Bone marrow (tissue), 2 donors: ENCODE measurements around the gene PAPOLB.
A peak's percentile ranks its signal among the peaks of the same experiment; 100 is the strongest.
"Not testable (repeated sequence)": the region's sequence is repeated elsewhere in the genome, so short reads cannot be mapped to it uniquely, and the experiment has no call there.

Source experiments
- DNase-seq, 2 donors: peaks; one replicate each; lab custom pipeline; 2025; lab: John Stamatoyannopoulos, UW

PAPOLB gene

DNA sequence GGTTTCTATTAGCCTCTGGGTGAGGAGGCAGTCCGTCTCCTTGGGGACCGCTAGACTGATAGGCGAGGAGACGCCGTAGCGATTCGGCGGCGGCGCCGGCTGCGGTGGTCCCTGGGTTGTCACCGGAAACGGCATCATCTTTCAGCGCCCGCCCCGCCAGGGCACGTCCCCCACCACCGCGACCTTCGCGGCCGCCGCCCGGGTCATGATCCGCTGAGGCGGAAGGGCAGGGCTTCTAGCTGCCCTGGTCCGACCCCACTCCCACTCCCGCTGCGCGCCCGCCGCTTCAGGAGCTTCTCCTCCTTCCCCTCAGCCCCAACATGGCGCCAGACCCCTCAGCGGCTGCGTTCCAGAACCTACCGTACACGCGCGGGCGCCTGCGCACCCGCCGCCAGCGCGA, at the start of gene PAPOLB:
PAPOLB (minus strand) TSS at position 358 of the 400 bp plus-strand sequence; CDS start at position 138, 220 bp downstream.
- DNase-seq, result no peak

DNA sequence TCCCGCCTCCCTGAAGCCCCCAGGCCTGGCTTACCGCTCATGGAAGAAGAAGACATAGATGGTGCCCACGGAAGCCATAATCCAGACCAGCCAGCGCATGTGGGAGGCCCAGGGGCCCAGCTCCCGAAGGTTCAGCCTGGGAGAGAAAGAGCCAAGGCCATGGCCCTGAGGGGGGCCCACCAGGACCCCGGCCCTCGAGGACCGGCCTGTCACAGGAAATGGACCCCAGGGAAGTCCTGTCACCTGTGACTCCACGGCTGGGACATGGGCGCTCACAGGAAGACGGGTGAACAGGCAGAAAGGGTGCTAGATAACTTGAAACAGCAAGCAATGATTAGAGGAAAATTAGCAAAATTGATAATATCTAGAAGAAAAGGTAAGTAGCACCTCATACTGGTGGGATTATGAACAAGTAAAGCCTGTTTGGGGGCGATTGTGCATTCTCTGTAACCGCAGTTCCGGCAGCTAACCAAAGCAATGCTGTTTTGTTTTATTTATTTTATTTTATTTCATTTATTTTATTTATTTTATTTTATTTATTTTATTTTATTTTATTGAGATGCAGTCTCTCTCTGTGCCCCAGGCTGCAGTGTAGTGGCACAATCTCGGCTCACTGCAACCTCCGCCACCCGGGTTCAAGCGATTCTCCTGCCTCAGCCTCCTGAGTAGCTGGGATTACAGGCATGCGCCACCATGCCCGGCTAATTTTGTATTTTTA, 49.4 kb upstream of the PAPOLB start:
- no peak for DNase-seq

DNA sequence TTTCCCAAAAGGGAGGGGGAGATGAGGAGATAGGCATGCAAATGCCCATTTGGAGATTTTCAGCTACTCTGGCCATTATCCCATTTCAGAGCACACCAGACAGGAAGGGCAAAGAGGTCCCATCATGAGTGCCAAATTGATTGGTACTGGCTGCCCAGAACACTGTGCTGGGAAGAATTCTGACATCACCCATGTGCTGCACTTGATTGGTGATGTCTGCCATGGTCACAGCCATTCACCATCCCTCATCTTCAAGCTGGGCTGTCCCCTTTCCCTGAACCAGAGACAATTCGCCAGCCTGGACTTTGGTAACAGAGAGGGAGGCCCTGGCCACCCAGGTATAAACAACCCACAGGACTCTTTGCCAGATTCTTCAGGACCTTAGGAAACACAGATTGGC, 44.9 kb upstream of the PAPOLB start:
- DNase-seq, result no peak

DNA sequence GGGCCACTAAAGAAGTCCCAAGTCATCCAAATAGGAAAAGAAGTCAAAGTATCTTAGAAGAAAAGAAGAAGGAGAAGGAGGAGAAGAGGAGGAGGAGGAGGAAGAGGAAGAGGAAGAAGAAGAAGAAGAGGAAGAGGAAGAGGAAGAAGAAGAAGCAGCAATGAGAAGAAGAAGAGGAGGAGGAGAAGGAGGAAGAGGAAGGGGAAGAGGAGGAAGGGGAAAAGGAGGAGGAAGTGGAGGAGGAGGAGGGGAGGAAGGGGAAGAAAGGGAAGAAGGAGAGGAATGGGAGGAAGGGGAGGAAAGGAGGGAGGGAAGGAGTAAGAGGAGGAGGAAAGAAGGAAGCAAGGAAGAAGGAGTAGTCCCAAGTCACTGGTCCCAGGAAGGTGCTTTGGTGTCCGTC, 43.3 kb upstream of the PAPOLB start:
- no peak for DNase-seq

DNA sequence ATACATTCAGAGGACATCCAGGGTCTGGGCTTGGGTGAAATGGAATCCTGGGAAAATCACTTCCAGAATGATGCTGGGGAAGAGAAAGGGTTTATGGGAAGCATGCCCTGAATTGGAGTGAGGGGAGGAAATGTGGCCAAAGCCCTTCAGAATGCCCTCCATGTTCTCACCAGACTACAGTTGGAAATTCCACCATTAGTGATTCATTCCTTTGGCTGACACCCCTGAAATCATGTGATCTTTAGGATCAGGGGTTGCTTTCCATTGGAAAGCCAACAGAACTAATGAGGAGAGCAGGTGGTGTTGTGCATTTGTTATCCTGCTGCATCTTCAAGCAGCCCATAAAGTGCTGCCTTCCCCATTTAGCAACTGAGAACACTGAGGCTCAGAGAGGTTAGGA, 42.5 kb upstream of the PAPOLB start:
- no peak for DNase-seq

DNA sequence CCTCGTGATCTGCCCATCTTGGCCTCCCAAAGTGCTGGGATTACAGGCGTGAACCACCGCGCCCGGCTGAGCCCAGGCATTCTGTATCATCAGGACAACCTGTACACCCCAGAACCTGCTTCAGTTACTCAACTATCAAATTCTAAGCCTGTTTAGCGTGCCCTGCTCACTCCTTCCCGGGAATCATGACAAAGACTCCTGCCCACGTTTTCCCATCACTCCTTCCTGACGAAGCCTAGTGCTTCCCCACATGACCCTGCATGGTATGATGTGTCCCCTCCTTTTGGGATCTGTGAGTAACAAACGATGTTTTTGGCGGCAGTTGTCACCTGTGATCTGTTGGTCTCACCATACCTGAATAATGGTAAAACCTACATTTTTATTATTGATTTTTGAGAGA, 33.9 kb upstream of the PAPOLB start:
- DNase-seq, result no peak

DNA sequence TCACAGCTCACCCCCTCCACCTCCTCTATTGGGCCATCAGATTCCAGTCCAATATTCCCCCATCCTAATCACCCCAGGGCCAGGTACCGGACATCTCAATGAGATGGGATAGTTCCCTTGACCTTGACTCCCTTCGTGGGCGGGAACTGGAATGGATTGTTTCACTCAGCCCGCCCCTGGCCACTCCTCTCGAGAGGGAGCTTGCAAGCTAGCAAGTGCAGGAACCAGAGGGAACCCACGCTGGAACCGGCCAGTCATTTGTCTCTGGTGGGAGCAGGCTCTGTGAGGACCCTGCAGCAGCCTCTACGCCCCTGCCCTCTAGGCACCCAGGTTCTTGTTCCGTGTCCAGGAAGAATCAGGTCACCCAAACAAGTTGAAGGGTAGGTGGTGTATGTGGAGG, 32.7 kb upstream of the PAPOLB start:
- no peak for DNase-seq

DNA sequence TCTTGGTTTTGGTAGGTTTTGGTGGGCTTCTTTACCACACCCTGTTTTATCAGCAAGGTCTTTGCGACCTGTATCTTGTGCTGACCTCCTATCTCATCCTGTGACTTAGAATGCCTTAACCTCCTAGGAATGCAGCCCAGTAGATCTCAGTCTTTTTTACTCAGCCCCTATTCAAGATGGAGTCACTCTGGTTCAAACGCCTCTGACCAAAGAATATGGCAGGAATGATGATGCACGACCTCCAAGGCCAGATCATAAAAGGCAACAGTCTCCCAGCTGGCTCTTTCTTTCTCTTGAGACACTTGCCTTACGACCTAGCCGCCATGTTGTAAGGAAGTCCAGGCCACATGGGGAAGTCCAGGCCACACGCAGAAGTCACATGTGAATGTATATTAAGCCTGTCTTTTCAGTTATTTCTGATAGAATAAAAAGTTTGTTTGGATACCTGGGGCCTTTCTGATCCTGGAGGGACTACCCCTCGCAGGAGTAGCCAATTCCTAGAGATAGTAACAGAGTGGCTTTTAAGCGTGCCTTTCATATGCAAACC, 32.2 kb upstream of the PAPOLB start:
- no peak for DNase-seq

DNA sequence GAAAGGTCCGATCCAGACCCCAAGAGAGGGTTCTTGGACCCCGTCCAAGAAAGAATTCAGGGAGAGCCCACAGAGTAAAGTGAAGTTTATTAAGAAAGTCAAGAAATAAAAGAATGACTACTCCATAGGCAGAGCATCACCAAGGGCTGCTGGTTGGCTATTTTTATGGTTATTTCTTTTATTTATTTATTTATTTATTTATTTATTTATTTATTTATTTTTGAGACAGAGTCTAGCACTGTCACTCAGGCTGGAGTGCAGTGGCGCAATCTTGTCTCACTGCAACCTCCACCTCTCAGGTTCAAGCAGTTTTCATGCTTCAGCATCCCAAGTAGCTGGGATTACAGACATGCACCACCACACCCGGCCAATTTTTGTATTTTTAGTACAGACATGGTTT, 31.4 kb upstream of the PAPOLB start:
- DNase-seq, result not testable (repeated sequence)

DNA sequence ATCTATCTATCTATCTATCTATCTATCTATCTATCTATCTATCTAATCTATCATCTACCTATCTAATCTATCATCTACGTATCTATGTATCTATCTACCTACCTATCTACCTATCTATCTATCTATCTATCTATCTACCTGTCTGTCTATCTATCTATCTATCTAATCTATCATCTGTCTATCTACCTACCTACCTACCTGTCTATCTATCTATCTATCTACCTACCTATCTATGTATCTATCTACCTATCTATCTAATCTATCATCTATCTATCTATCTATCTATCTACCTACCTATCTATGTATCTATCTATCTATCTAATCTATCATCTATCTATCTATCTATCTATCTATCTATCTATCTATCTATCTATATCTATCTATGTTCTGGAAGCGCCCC, 29.7 kb upstream of the PAPOLB start:
- not testable (repeated sequence) for DNase-seq

DNA sequence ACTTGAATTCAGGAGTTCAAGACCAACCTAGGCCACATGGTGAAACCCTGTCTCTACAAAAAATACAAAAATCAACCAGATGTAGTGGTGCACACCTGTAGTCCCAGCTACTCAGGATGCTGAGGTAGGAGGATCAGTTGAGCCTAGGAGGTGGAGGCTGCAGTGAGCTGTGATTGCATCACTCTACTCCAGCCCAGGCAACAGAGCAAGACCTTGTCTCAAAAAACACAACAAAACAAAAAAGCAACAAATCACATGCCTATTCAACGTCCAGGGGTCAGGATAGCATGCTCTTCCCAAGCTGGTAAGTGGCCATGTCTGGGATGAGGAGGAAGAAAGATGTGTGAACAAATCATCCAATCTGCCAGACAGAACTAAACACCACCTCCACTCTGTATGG, 27.9 kb upstream of the PAPOLB start:
- DNase-seq, result no peak

DNA sequence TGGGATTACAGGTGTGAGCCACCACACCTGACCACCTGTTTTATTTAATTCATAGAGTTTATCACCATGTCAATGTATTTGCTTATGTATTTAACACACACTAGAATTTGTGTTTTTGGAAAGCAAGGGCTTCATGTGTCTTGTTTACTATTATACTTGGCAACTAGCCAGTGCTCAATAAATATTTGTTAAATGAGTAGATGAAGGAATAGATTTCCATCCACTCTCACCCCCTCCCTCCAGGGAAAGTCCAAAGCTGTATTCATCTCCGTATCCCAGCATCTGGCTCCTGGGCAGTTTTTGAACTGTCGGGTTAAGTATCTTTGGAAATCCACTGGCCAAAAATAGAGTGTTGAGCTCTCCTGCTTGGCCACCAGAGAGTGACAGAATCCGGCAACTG, 26.3 kb upstream of the PAPOLB start:
- DNase-seq, result no peak

DNA sequence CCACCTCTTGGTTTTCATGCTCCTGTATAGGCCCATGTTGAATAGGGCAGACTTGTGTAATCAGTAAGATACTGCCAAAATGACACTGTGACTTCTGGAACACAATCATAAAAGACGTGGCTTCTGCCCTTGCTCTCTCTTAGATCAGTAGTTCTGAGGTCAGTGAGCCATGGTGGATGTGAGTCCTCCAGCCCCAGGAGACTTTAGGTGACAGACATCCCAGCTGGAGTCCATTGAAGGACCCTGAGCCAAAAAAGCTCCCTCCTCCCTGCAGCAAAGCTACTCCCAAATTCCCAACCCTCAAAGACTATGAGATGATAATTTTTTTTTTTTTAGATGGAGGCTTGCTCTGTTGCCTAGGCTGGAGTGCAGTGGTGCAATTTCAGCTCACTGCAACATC, 24.8 kb upstream of the PAPOLB start:
- DNase-seq, result no peak

DNA sequence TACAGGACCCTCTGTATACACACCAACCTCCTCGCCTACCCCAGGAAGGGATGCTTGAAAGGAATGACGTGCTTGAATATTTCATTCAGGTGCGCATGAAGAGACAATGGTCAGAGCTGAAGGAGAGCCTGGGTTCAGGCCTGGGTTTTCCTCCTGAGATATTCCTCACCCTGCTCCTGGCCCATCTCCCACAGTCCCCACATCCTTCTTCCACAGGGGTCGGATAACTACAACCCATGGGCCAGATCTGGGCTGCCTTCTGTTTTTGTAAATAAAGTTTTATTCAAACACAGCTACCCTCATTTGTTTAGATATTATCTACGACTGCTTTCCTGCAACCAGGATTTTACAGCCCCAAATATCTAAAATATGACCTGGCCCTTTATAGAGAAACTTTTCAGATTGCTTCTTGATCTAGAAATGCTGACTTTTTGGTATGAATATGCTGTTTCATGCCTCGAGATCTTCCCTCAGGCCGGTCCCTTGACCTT, 23.5 kb upstream of the PAPOLB start:
- DNase-seq, result no peak

DNA sequence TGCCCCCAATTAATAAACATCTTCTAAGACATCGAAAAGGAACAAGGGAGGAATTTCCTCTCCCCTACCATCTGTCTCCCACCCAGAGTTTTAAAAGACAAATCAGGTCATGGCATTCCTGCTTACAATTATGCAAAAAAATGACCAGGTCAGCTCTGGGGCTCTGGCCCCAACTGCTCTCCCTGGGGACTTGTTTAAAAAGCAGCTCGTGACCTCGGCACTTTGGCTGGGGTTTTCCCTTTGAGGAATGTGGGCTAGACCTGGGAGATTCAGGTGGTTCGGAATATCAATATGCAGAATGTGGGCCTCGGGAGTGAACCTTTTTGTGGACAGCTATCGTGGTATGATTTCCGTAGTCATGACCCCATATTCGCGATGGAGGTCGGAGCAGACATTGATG, 22.3 kb upstream of the PAPOLB start:
- no peak for DNase-seq

DNA sequence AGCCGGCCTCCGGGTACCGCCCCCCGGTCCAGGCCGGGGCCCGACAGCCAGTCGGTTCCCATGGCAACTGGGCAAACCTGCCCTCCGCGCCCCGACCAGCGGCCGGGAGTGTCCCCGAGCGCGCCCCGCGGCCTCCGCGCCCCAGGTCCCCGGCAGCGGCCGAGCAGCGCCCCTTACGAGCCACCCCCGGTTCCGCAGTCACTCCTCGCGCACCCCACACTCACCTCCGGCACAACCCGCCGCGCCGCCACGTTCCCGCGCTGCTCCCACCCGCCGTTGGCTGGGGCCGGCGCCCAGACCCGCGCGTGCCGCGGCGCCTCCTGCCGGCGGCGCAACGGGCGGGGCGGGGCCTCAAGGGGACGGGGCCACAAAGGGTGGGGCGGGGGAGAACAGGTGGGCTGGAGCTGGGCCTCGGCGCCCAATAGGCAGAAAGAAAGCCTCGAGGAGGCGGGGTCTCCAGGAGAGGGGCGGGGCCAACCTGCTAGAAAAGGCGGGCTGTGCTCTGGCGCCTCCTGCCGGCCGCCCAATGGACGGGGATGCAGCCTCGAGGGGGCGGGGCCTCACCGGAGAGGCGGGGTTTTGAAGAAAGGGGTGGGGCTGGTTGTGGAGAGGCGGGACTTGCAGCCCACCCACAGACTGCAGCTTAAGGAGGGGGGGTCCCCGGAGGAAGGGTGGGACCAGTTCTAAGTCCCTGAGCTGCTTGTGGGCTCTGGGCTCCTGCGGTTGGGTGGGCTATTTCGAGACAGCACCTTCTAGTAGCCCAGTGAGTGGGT, 21.7 kb upstream of the PAPOLB start, which contains the start of gene RADIL:
RADIL (minus strand) TSS at position 345 of the 773 bp plus-strand sequence. CDS start 5,577 bp downstream, outside the sequence.
- peak; percentile 22 to 43 for DNase-seq

DNA sequence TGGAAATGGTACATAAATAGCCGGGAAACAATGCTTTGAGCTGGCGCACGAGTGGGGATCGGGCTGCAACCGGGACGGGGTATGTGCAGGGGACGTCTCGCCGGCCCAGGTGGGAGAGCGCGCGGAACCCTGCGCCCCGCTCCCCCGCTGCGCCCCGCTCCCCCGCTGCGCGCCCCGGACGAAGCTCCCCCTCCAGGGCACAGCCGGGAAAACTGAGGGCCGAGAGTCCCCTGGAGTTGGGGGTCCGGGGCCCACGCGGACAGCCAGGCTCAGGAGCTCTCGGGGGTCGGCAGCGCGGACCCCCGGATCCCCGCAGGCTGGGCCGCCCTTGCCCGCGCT, 21.2 kb upstream of the PAPOLB start:
- no peak for DNase-seq

DNA sequence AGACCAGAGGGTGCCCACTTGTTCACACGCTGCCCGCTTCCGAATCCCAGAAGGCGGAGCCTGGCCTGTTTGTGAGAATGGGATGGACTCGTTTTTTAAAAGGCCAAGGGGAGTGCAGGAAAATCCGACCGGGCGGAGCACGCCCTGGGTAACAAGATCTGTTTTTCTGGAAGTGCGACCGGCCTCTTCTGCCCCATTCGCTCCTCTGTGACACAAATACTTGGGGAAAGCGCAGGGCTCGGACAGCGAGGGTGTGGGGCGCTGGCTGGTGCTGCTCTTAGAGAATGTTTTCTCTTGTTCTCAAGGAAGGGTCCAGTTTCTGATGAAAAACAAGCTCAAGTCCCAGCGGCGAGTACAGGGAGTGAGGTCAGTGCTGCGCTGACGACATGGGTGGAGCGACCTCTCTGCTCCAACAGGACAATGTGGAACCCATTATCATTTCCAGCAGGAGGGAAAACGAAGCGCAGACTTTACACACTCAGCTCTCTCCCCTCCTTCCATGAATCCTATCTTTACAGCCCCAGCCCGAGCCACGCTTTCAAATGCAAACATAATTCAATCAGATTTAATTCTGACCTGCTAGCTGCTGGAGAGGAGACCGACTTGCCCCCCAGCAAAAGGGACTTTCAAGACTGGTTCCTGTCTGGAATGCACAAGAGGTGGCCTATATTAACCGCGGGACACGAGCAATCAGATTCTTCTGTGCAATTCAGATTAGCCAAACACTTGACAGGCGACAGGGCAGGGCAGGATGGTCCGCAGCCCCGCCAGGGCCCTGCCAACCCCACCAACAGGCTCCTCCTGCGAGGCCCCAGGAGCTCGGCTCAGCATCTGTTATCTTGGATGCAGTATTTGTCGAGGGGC, 20.6 kb upstream of the PAPOLB start:
- DNase-seq, result no peak

DNA sequence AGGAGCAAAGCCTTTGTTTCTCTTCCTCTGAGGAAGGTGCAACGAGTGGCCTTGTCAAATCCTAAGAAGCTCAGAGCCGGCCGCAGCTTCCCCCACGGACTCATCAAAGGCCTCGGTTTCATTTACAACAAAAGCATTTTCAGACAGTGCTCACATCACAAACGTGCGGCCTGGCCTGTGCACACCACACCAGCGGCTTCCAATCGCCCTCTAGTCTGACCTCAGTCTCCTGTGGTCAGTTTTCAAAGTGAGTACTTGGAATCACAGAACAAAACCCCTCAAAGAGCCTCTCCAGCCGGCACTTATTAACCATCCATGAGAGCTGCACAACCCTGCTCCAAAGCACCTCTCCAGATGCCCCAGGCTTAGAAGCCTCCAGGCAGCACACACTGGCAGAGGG, 18.4 kb upstream of the PAPOLB start:
- no peak for DNase-seq

DNA sequence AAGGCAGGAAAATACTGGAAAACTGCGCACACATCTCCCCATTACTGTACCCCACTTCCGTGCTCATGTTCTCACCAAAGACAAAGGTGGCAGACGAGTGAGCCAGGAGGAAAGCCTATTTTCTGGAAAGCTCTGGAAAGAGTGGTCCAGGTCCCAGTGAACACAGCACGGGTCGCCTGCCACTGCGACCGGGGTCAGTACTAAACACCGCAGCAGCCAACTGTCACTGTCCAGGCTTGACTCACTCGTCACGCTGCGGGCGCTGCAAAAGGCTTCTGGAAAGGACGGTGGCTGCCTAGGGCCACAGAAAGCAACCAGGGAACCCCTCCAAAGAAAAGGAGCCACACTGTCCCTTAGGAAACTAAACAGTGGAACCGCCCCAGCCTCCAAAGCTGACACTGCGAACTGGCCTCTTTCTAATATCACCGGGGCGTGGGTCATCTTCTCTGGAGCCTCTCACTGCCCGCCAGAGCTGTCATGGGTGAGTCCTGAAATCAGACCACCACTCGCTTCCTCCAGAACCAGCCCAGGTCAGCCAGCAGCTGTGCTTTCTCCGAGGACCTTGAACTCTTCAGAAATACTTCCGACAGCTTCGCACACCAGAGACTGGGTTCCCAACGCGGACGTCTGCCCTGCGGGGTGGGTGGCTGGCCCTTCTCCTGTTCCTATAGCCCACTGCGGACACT, 17.7 kb upstream of the PAPOLB start:
- DNase-seq, result no peak
